ENCODE results near the gene CDK12.
"Not testable (repeated sequence)": the region's sequence is repeated elsewhere in the genome, so short reads cannot be mapped to it uniquely, and the experiment has no call there.

The CDK12 gene

GRCh38 chr17:39507511-39507910, 46.2 kb downstream of the CDK12 start:
- DNase-seq (ENCODE audit: low spot score): no peak

GRCh38 chr17:39508987-39509386, 47.7 kb downstream of the CDK12 start:
- DNase-seq (ENCODE audit: low spot score): no peak

- no peak for DNase-seq (ENCODE audit: low spot score)
Observed at GRCh38 chr17:39513309-39513708, 52.0 kb downstream of the CDK12 start.

- DNase-seq (ENCODE audit: low spot score): no peak
Observed at GRCh38 chr17:39513915-39514314, 52.6 kb downstream of the CDK12 start.

- no peak for DNase-seq (ENCODE audit: low spot score)
Observed at GRCh38 chr17:39517224-39517623, 55.9 kb downstream of the CDK12 start.

- DNase-seq (ENCODE audit: low spot score): no peak
Observed at GRCh38 chr17:39525801-39526506, 64.7 kb downstream of the CDK12 start.

GRCh38 chr17:39527220-39527813, 66.0 kb downstream of the CDK12 start:
- DNase-seq (ENCODE audit: low spot score): peak; percentile 68

- no peak for DNase-seq (ENCODE audit: low spot score)
Observed at GRCh38 chr17:39529455-39529854, 68.2 kb downstream of the CDK12 start.

GRCh38 chr17:39530513-39530912, 69.2 kb downstream of the CDK12 start:
- DNase-seq (ENCODE audit: low spot score): no peak

GRCh38 chr17:39531252-39531651, 70.0 kb downstream of the CDK12 start:
- DNase-seq (ENCODE audit: low spot score): no peak

GRCh38 chr17:39533891-39534290, 72.6 kb downstream of the CDK12 start:
- DNase-seq (ENCODE audit: low spot score): no peak

- DNase-seq (ENCODE audit: low spot score): no peak
Observed at GRCh38 chr17:39534768-39535405, 73.6 kb downstream of the CDK12 start.

- DNase-seq (ENCODE audit: low spot score): no peak
Observed at GRCh38 chr17:39536468-39536867, 75.2 kb downstream of the CDK12 start.

GRCh38 chr17:39537364-39537763, 76.1 kb downstream of the CDK12 start:
- DNase-seq (ENCODE audit: low spot score): not testable (repeated sequence)

GRCh38 chr17:39538866-39539265, 77.6 kb downstream of the CDK12 start:
- no peak for DNase-seq (ENCODE audit: low spot score)

GRCh38 chr17:39540611-39541010, 79.3 kb downstream of the CDK12 start:
- DNase-seq (ENCODE audit: low spot score): no peak

GRCh38 chr17:39541652-39542051, 80.4 kb downstream of the CDK12 start:
- no peak for DNase-seq (ENCODE audit: low spot score)

GRCh38 chr17:39543176-39543575, 81.9 kb downstream of the CDK12 start:
- DNase-seq (ENCODE audit: low spot score): no peak

GRCh38 chr17:39543664-39544063, 82.4 kb downstream of the CDK12 start:
- DNase-seq (ENCODE audit: low spot score): no peak

GRCh38 chr17:39544361-39544760, 83.1 kb downstream of the CDK12 start:
- DNase-seq (ENCODE audit: low spot score): not testable (repeated sequence)

GRCh38 chr17:39547713-39548478, 86.6 kb downstream of the CDK12 start:
- DNase-seq (ENCODE audit: low spot score): peak; percentile 87

GRCh38 chr17:39548494-39549225, 87.4 kb downstream of the CDK12 start:
- DNase-seq (ENCODE audit: low spot score): peak; percentile 73

Data from D341Med (cell line).